Upper lobe of left lung (tissue), 6 donors: ENCODE results near the gene MTHFD1L. TPM values are rescaled to one million over a fixed set of nuclear protein-coding genes. Genes with fewer than 3 reads are reported as not detected.

Experiments
- ATAC-seq, 2 donors: fragments of 200-7000 bp; cut with Tn5 transposase; one replicate each; pipeline ENCODE4 v1.9.1; 2022; ENCODE audit warnings: mild to moderate bottlenecking in 2 of 2, moderate library complexity in 2 of 2; ENCODE audit not compliant: low FRiP score in 2 of 2
- DNase-seq, 2 donors: peaks; one replicate each; pipeline ENCODE4 v3.0.0-alpha.2; 2019 to 2020
- H3K27ac ChIP-seq, 4 donors: fragments of 200-600 bp; sonication (generic); one replicate each; pipeline ENCODE4 v1.5.1; 2016 to 2019
- H3K27me3 ChIP-seq, 4 donors: fragments of 200-600 bp; sonication (generic); one replicate each; pipeline ENCODE4 v1.5.1; 2017 to 2019
- H3K36me3 ChIP-seq, 4 donors: fragments of 200-600 bp; sonication (generic); one replicate each; pipeline ENCODE4 v1.5.1; 2016 to 2019
- H3K4me1 ChIP-seq, 4 donors: fragments of 200-600 bp; sonication (generic); one replicate each; pipeline ENCODE4 v1.5.1; 2018 to 2019
- H3K4me3 ChIP-seq, 4 donors: fragments of 200-600 bp; sonication (generic); one replicate each; pipeline ENCODE4 v1.5.1; 2017 to 2019; ENCODE audit warnings: mild to moderate bottlenecking in 2 of 4, moderate library complexity in 1 of 4
- H3K9me3 ChIP-seq, 4 donors: fragments of 200-600 bp; sonication (generic); one replicate each; pipeline ENCODE4 v1.5.1; 2018 to 2019
- EP300 ChIP-seq, 4 donors: sonication (generic); formaldehyde crosslinking; IDR thresholded peaks; one replicate each; pipeline ENCODE4 v1.5.1; 2017; ENCODE audit warnings: antibody characterized with exemption in 4 of 4, control low read depth in 2 of 4
- POLR2A ChIP-seq, 4 donors: fragments of 450-650 bp; IDR thresholded peaks; one replicate each; pipeline ENCODE4 v1.5.1; 2016 to 2017; ENCODE audit warnings: antibody characterized with exemption in 4 of 4, mild to moderate bottlenecking in 2 of 4
- POLR2AphosphoS5 ChIP-seq, 2 donors: sonication (generic); formaldehyde crosslinking; IDR thresholded peaks; one replicate each; pipeline ENCODE4 v1.5.1; 2017; ENCODE audit warnings: antibody characterized with exemption in 2 of 2
- WGBS, 2 donors: methylation state at CpG; one replicate each; pipeline ENCODE4 v1.1.5; 2017 to 2018; 5-methylcytosine and 5-hydroxymethylcytosine counted together
- total RNA-seq, 6 donors: library from RNA; depleted of rRNA in 4 of 6; stranded (reverse); fragments of >200 nt in 4 of 6; gene quantifications; one replicate each; pipeline versions ENCODE4 v1.1.0 to v1.2.1, GENCODE V29; 2016 to 2021
- TF ChIP-seq, protein P1 (sequence below), 6 experiments: fragments of 450-650 bp in 4 of 6; fragments of 200-600 bp in 2 of 6; sonication (generic) in 2 of 6; IDR thresholded peaks; one replicate each; pipeline ENCODE4 v1.5.1; 2016 to 2019; ENCODE audit warnings: antibody characterized with exemption in 6 of 6
- donor health status: DM: no; HTN: no; CAD: no; lungs with moderate emphysema.
- donor health status: DM: no; HTN: yes; CAD: no; lungs with severe emphysema.

MTHFD1L gene
- total RNA-seq, 6 donors from 2014 or later = 11.8 to 32.3 (median 19.4) TPM

GRCh38 chr6:150902142-150902776 lies 36.8 kb downstream of the MTHFD1L start:
- 87 to 92% methylated on average over 3 of the region's 3 CpGs for WGBS, 2 donors
- Histone ChIP-seq H3K27ac (no peak overlapping the region), H3K9me3 (no peaks in the 10 kb centered on the region), H3K36me3 (peaks cover 0 to 2% (median 0%) of the 10 kb centered on the region in 4 donors), H3K4me3 (no peak overlapping the region), H3K27me3 (no peaks in the 10 kb centered on the region), H3K4me1 (no peaks in the 10 kb centered on the region)
- TF ChIP-seq POLR2AphosphoS5 (IDR thresholded peaks at IDR 0.05) (no peak), EP300 (IDR thresholded peaks at IDR 0.05) (no peak), POLR2A (IDR thresholded peaks at IDR 0.05) (no peak)
- TF ChIP-seq, protein P1, sequence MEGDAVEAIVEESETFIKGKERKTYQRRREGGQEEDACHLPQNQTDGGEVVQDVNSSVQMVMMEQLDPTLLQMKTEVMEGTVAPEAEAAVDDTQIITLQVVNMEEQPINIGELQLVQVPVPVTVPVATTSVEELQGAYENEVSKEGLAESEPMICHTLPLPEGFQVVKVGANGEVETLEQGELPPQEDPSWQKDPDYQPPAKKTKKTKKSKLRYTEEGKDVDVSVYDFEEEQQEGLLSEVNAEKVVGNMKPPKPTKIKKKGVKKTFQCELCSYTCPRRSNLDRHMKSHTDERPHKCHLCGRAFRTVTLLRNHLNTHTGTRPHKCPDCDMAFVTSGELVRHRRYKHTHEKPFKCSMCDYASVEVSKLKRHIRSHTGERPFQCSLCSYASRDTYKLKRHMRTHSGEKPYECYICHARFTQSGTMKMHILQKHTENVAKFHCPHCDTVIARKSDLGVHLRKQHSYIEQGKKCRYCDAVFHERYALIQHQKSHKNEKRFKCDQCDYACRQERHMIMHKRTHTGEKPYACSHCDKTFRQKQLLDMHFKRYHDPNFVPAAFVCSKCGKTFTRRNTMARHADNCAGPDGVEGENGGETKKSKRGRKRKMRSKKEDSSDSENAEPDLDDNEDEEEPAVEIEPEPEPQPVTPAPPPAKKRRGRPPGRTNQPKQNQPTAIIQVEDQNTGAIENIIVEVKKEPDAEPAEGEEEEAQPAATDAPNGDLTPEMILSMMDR (IDR thresholded peaks at IDR 0.05) = no peak
- peak in 1 of 2 donors; percentile 29 for ATAC-seq
- no peak for DNase-seq

DNA sequence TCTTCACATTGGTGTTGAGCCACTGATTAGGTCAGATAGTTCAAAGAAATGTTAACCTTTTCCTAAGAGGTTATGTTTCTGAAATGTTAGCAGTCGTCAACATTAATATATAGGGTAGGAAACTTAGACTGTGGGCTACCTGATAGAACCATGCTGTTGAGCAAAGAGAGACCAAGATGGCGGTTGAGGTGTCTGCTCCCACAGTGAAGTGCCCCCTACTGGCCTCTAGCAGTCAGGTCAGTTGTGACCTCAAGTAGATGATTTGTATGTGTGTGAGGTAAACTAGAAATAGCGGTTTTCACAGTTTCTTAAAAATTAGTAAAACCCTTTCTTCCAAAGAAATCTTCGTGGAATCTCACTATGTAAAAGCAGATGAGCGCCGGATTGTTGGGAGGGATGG lies 40.3 kb downstream of the MTHFD1L start:
- no peak for TF ChIP-seq POLR2A (IDR thresholded peaks at IDR 0.05)
- TF ChIP-seq EP300 (IDR thresholded peaks at IDR 0.05) = no peak
- TF ChIP-seq, protein P1 (IDR thresholded peaks at IDR 0.05) = no peak
- TF ChIP-seq POLR2AphosphoS5 (IDR thresholded peaks at IDR 0.05) = no peak
- Histone ChIP-seq H3K9me3 (no peaks in the 10 kb centered on the region), H3K4me3 (no peak overlapping the region), H3K4me1 (no peaks in the 10 kb centered on the region), H3K27me3 (no peaks in the 10 kb centered on the region), H3K27ac (no peak overlapping the region), H3K36me3 (no peaks in the 10 kb centered on the region)
- 90 to 100% methylated on average over 6 of the region's 6 CpGs for WGBS, 2 donors
- no peak for ATAC-seq
- DNase-seq = no peak

GRCh38 chr6:150906641-150907326 lies 41.3 kb downstream of the MTHFD1L start:
- H3K27ac ChIP-seq = no peak overlapping the region
- WGBS, 2 donors = 71 to 100% methylated on average over 1 of the region's 1 CpG
- H3K36me3 ChIP-seq = no peaks in the 10 kb centered on the region
- TF ChIP-seq, protein P1 (IDR thresholded peaks at IDR 0.05) = no peak
- TF ChIP-seq POLR2AphosphoS5 (IDR thresholded peaks at IDR 0.05) = no peak
- TF ChIP-seq EP300 (IDR thresholded peaks at IDR 0.05) = no peak
- no peaks in the 10 kb centered on the region for H3K9me3 ChIP-seq
- H3K27me3 ChIP-seq = no peaks in the 10 kb centered on the region
- ATAC-seq (no peak), DNase-seq (no peak)
- no peak overlapping the region for H3K4me3 ChIP-seq
- H3K4me1 ChIP-seq = no peaks in the 10 kb centered on the region

GRCh38 chr6:150907383-150907782 lies 41.9 kb downstream of the MTHFD1L start:
- ATAC-seq = no peak
- H3K4me1 ChIP-seq = no peaks in the 10 kb centered on the region
- no peaks in the 10 kb centered on the region for H3K9me3 ChIP-seq
- WGBS, 2 donors = 69 to 84% methylated on average over 8 of the region's 8 CpGs
- no peak for DNase-seq
- no peaks in the 10 kb centered on the region for H3K27me3 ChIP-seq
- no peak overlapping the region for H3K27ac ChIP-seq
- no peak overlapping the region for H3K4me3 ChIP-seq
- H3K36me3 ChIP-seq = no peaks in the 10 kb centered on the region
- TF ChIP-seq EP300 (IDR thresholded peaks at IDR 0.05) (no peak), POLR2A (IDR thresholded peaks at IDR 0.05) (no peak), POLR2AphosphoS5 (IDR thresholded peaks at IDR 0.05) (no peak)
- TF ChIP-seq, protein P1 (IDR thresholded peaks at IDR 0.05) = no peak
